GM06990 (cell line): ENCODE data around the gene SORL1.

Experiments
- DNase-seq: peaks from one replicate; pipeline ENCODE4 v3.0.0-alpha.2; 2011; ENCODE audit not compliant: insufficient read length; ENCODE audit errors: extremely low read depth
- H3K27me3 ChIP-seq: replicated peaks from 2 replicates; pipeline ENCODE4 v1.6.0; 2011; ENCODE audit warnings: low read length; ENCODE audit not compliant: control insufficient read depth, insufficient read depth
- H3K36me3 ChIP-seq: 2 replicates; pipeline ENCODE4 v1.5.1; 2011; ENCODE audit warnings: low read length; ENCODE audit not compliant: control insufficient read depth, insufficient read depth
- H3K4me3 ChIP-seq: replicated peaks from 2 replicates; pipeline ENCODE4 v1.5.1; 2011; ENCODE audit warnings: low read depth, mild to moderate bottlenecking, control low read depth, low read length
- CTCF ChIP-seq: IDR thresholded peaks from 2 replicates; pipeline ENCODE4 v1.5.1; 2011; ENCODE audit warnings: low read length, control low read depth, mild to moderate bottlenecking, inconsistent platforms; ENCODE audit not compliant: insufficient read depth, poor library complexity, severe bottlenecking

Gene SORL1

GRCh38 chr11:121580154-121580553 is 128.0 kb downstream of the SORL1 start:
- Histone ChIP-seq H3K36me3 (peaks cover 15% of the 10 kb centered on the region), H3K4me3 (no peak overlapping the region), H3K27me3 (no peaks in the 10 kb centered on the region)
- TF ChIP-seq CTCF, result no peak
- DNase-seq, result no peak

DNA sequence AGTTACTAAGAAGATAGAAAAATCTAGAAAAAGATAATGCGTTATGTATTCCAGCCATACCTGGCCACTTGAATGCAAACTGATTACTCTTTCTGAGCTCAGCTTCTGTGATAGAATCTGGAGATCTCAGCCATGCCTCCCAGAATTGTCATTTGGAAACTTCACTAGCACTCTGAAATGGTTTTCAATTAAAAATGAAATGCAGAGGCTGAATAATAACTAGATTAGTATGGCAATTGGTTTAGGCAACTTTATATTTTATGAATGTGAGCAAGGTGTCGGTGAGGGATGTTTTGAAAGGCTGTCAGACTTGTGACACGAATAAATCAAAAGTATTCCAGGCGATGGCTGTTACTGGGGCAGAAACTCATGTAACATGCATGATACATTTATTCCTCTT is 129.5 kb downstream of the SORL1 start:
- Histone ChIP-seq H3K4me3 (no peak overlapping the region), H3K36me3 (peaks cover 16% of the 10 kb centered on the region), H3K27me3 (no peaks in the 10 kb centered on the region)
- no peak for TF ChIP-seq CTCF
- no peak for DNase-seq

DNA sequence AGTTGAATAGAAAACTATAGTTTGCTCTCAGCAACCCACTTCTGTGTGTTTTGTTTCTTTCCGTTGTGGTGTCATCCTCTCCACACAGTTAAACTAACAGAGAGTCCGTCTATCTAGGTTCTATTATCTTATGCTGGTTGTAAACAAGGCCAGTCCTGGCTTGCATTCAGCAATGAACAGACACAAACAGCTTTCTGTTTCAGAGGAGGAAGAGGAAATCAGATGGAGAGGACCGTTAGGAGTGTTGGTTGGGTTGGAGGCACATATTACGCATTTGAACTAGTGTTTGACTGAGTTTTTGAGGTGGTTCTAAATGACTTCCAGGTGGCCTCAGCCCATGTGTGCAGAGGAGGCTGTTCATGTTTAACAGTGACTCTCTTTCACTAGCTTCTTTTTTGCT is 130.2 kb downstream of the SORL1 start:
- TF ChIP-seq CTCF, result no peak
- Histone ChIP-seq H3K27me3 (no peaks in the 10 kb centered on the region), H3K4me3 (no peak overlapping the region), H3K36me3 (peaks cover 17% of the 10 kb centered on the region)
- DNase-seq, result no peak

- Histone ChIP-seq H3K27me3 (no peaks in the 10 kb centered on the region), H3K36me3 (peaks cover 13% of the 10 kb centered on the region), H3K4me3 (no peak overlapping the region)
- DNase-seq, result no peak
- TF ChIP-seq CTCF, result no peak
These were observed 131.7 kb downstream of the SORL1 start for GRCh38 chr11:121583825-121584224.

GRCh38 chr11:121586750-121587149 is 134.6 kb downstream of the SORL1 start:
- no peak overlapping the region for H3K4me3 ChIP-seq
- no peak for DNase-seq
- no peaks in the 10 kb centered on the region for H3K27me3 ChIP-seq
- peaks cover 19% of the 10 kb centered on the region for H3K36me3 ChIP-seq
- TF ChIP-seq CTCF, result no peak

DNA sequence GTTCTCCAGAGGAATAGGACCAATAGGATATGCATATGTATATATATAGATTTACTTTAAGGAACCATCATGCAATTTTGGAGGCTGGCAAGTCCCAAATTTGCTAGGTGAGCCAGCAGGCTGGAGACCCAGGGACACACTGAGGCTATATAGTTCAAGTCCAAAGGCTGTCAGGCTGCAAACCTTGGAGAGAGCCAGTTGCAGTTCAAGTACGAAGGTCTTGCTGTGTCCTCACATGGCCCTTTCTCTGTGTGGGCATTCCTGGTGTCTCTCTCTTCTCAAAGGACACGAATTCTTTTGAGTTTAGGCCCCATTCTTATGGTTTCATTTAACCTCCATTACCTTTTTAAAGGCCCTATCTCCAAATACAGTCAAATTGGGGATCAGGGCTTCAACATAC is 135.1 kb downstream of the SORL1 start:
- H3K27me3 ChIP-seq, result no peaks in the 10 kb centered on the region
- TF ChIP-seq CTCF, result no peak
- no peak overlapping the region for H3K4me3 ChIP-seq
- DNase-seq, result no peak
- H3K36me3 ChIP-seq, result peaks cover 19% of the 10 kb centered on the region
